Breast epithelium (tissue), 4 donors: ENCODE measurements around the gene SH3TC1. TPM values are rescaled to one million over a fixed set of nuclear protein-coding genes. Genes with fewer than 3 reads are reported as not detected.

ENCODE experiments used
- DNase-seq, 2 donors: peaks; one replicate each; pipeline ENCODE4 v3.0.0-alpha.2; 2019; ENCODE audit warnings: low spot score in 2 of 2
- H3K27ac ChIP-seq, 2 donors: fragments of 200-600 bp; sonication (generic) in 1 of 2; one replicate each; pipeline ENCODE4 v1.5.1; 2016 to 2019; ENCODE audit warnings: mild to moderate bottlenecking in 1 of 2
- H3K27me3 ChIP-seq, 2 donors: fragments of 200-600 bp; sonication (generic) in 1 of 2; one replicate each; pipeline versions ENCODE4 v1.5.1 to v1.6.0; 2017 to 2019; ENCODE audit warnings: control low read depth in 1 of 2, mild to moderate bottlenecking in 1 of 2
- H3K36me3 ChIP-seq: fragments of 200-600 bp; one replicate; pipeline ENCODE4 v1.5.1; 2019
- H3K4me1 ChIP-seq, 2 donors: fragments of 200-600 bp; sonication (generic); one replicate each; pipeline ENCODE4 v1.5.1; 2016 to 2019; ENCODE audit warnings: control low read depth in 1 of 2
- H3K4me3 ChIP-seq, 3 donors: fragments of 200-600 bp; sonication (generic); 1 replicate in 2 of 3; 2 replicates in 1 of 3; pipeline ENCODE4 v1.5.1; 2016 to 2019; ENCODE audit warnings: mild to moderate bottlenecking in 3 of 3, moderate library complexity in 2 of 3
- H3K9me3 ChIP-seq, 2 donors: fragments of 200-600 bp; sonication (generic) in 1 of 2; one replicate each; pipeline ENCODE4 v1.5.1; 2016 to 2019; ENCODE audit warnings: control low read depth in 1 of 2
- POLR2A ChIP-seq: fragments of 450-650 bp; IDR thresholded peaks from one replicate; pipeline ENCODE4 v1.6.1; 2016; ENCODE audit warnings: antibody characterized with exemption, mild to moderate bottlenecking, moderate library complexity
- POLR2AphosphoS5 ChIP-seq, 3 donors: sonication (generic); formaldehyde crosslinking; IDR thresholded peaks; one replicate each; pipeline ENCODE4 v1.6.1; 2017; ENCODE audit warnings: antibody characterized with exemption in 3 of 3
- intact Hi-C: fragments of 100-400 bp; cut with DNase I; formaldehyde crosslinking; loops from one replicate; pipeline ENCODE4 v1.15.1; 2023; ENCODE audit warnings: low total_unique reads
- total RNA-seq, 3 donors: library from RNA; depleted of rRNA; stranded (reverse); fragments of >200 nt; gene quantifications; one replicate each; pipeline ENCODE4 v1.1.0, GENCODE V29; 2016
- TF ChIP-seq, protein P1 (sequence below), 3 donors: fragments of 450-650 bp; IDR thresholded peaks; one replicate each; pipeline ENCODE4 v1.5.1; 2016 to 2017; ENCODE audit warnings: antibody characterized with exemption in 3 of 3, mild to moderate bottlenecking in 3 of 3, moderate library complexity in 3 of 3

Gene SH3TC1
- total RNA-seq, 3 donors from 2014 or later = 16.4 to 28.8 (median 17.3) TPM

DNA sequence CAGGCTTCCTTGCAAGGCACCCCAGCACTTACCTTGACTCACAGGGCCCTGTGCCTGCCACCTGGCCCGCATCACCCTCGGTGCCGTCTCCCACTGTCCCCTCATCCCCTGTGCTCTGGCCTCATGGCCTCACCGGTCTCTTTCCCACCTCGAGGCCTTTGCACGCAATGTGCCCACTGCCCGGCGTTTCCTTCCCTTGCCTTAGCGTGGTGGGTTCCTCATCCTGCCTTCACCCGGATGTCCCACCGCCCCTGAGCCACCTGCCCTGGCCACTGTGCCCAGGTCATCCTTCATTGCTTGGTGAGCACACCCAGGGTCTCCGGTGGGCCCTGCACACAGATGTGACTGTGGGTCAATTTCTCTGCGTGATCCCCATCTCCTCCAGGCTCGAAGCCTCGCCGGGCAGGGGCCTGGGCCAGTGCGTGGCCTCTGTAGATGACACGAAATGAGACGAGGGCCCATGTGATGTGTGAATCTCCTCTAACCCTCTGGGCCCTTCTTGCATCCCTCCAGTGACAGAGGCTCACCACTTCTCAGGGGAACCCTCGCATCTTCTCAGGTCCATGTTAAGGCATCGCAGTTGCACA, 75.1 kb downstream of the SH3TC1 start:
- Histone ChIP-seq H3K27me3 (peaks cover 0 to 12% of the 10 kb centered on the region in 2 donors), H3K4me3 (no peak overlapping the region), H3K4me1 (no peaks in the 10 kb centered on the region), H3K9me3 (no peaks in the 10 kb centered on the region), H3K27ac (peak overlapping the region in 1 of 2 donors; percentile 71), H3K36me3 (no peaks in the 10 kb centered on the region)
- intact Hi-C loops = no loop called here
- DNase-seq = no peak
- TF ChIP-seq POLR2A = no peak
- TF ChIP-seq POLR2AphosphoS5 (IDR thresholded peaks at IDR 0.05) = no peak
- TF ChIP-seq, protein P1, sequence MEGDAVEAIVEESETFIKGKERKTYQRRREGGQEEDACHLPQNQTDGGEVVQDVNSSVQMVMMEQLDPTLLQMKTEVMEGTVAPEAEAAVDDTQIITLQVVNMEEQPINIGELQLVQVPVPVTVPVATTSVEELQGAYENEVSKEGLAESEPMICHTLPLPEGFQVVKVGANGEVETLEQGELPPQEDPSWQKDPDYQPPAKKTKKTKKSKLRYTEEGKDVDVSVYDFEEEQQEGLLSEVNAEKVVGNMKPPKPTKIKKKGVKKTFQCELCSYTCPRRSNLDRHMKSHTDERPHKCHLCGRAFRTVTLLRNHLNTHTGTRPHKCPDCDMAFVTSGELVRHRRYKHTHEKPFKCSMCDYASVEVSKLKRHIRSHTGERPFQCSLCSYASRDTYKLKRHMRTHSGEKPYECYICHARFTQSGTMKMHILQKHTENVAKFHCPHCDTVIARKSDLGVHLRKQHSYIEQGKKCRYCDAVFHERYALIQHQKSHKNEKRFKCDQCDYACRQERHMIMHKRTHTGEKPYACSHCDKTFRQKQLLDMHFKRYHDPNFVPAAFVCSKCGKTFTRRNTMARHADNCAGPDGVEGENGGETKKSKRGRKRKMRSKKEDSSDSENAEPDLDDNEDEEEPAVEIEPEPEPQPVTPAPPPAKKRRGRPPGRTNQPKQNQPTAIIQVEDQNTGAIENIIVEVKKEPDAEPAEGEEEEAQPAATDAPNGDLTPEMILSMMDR (IDR thresholded peaks at IDR 0.05) = no peak

DNA sequence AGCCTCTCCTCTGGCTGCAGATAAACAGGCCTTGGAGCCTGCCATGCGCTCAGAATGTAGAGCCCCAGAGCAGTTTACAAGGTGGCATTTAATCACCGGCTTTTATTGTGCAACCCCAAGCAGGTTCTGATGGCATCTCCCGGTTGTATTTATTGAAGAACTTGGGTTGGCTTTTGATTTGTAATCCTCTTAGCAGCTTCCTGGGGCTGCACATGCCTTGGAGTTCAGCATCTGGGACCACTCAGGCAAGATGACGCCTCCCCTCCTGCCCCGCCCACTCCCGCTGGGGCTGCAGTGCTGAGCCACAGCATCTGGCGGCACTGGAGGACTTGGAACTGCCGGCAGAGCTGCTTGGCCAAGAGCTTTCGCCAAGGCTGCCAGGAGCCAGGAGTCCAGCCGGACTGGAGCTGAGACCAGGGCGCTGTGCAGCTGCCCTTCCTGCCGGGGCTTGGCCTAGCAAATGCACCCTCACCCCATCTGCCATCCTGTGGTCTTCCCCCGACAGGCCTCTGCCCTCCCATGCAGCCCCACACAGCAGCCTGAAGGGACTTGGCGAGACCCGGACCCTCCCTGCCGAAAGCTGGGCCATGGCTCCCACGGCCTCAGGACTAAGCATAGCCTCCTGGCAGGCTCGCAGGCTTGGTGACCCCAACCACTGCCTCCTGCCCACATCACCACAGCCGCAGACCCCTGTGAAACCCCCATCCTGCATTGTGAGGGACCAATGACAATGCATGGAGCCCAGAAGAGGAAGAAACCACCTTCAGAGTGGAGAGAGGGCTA, 75.9 kb downstream of the SH3TC1 start:
- no peaks in the 10 kb centered on the region for H3K36me3 ChIP-seq
- TF ChIP-seq POLR2A (no peak), POLR2AphosphoS5 (IDR thresholded peaks at IDR 0.05) (peak; percentile 12 to 41 (median 38))
- TF ChIP-seq, protein P1 (IDR thresholded peaks at IDR 0.05) = no peak
- peak; percentile 65 for DNase-seq
- H3K27me3 ChIP-seq = peaks cover 0 to 12% of the 10 kb centered on the region in 2 donors
- peak overlapping the region in 1 of 3 donors; percentile 35 for H3K4me3 ChIP-seq
- H3K4me1 ChIP-seq = no peaks in the 10 kb centered on the region
- H3K9me3 ChIP-seq = no peaks in the 10 kb centered on the region
- H3K27ac ChIP-seq = peak overlapping the region in 1 of 2 donors; percentile 71
- intact Hi-C loops = no loop called here

DNA sequence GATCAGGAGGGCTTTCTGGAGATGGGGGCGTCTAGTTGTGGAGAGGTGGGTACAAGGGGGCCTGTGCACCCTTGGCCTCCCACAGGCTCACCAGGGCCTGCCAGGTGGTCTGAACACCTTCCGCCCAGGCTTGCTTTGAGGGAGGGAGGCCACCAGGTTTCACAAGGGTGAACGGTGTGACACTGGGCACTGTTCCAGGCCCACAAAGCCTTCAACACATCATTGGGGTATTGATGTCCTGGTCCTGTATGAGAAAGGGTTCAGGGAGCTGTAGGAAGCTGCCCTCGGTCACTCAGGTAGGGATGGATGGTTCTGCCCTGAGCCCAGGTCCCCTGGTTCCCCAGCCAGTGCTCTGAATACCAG, 76.4 kb downstream of the SH3TC1 start:
- Histone ChIP-seq H3K27me3 (peaks cover 0 to 8% of the 10 kb centered on the region in 2 donors), H3K4me1 (no peaks in the 10 kb centered on the region), H3K27ac (peak overlapping the region in 1 of 2 donors; percentile 71), H3K36me3 (no peaks in the 10 kb centered on the region), H3K9me3 (no peaks in the 10 kb centered on the region), H3K4me3 (peak overlapping the region in 1 of 3 donors; percentile 35)
- intact Hi-C loops = no loop called here
- TF ChIP-seq POLR2AphosphoS5 (IDR thresholded peaks at IDR 0.05) = no peak
- TF ChIP-seq, protein P1 (IDR thresholded peaks at IDR 0.05) = no peak
- TF ChIP-seq POLR2A = no peak
- DNase-seq = no peak

DNA sequence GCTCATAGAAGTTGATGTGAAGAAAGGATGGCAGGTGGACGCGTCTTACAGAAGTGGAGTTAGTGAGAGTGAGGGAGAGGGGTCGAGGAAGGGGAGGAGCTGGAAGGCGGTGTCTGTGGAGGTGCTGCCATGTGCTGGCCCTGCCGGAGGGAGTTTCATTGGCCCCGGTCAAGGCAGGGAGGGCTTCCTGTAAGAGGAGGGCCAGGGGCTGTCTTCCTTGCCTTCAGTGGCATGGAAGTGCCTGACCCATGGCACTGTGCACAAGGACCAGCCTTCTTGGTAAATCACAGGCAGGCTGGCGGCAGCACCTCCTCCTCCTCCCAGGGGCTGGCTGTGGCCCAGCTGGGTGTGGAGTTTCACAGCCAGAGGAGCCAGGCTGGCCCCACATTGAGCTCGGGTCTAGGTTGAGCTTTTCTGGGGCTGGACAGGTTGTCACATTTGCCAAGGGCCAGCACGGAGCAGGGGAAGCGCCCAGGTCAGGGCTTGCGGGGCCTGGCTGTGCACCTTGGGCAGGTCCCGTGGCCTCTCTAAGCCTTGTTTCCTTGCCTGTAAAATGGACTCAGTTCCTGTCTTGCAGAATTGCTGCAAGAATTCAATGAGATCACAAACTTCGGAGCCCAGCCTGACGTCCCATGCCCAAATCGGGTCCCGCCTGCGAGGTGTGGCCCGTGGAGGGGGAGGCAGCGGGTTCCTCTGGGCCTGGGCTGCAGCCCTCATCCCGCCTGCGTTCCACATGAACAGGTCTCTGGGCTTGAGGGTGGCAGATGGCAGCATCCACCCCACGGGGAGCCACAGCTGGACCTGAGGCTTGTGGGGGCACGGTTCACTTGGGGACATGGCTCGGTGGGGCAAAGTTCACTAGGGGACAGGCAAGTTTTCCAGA, 77.5 kb downstream of the SH3TC1 start:
- no peak for TF ChIP-seq POLR2AphosphoS5 (IDR thresholded peaks at IDR 0.05)
- no peak for TF ChIP-seq POLR2A
- TF ChIP-seq, protein P1 (IDR thresholded peaks at IDR 0.05) = no peak
- no peaks in the 10 kb centered on the region for H3K4me1 ChIP-seq
- DNase-seq = no peak
- H3K36me3 ChIP-seq = no peaks in the 10 kb centered on the region
- peak overlapping the region in 1 of 2 donors; percentile 32 for H3K27ac ChIP-seq
- H3K9me3 ChIP-seq = no peaks in the 10 kb centered on the region
- H3K4me3 ChIP-seq = no peak overlapping the region
- intact Hi-C loops = no loop called here
- no peaks in the 10 kb centered on the region for H3K27me3 ChIP-seq
